ENCODE results near the gene SOD3.

DNA sequence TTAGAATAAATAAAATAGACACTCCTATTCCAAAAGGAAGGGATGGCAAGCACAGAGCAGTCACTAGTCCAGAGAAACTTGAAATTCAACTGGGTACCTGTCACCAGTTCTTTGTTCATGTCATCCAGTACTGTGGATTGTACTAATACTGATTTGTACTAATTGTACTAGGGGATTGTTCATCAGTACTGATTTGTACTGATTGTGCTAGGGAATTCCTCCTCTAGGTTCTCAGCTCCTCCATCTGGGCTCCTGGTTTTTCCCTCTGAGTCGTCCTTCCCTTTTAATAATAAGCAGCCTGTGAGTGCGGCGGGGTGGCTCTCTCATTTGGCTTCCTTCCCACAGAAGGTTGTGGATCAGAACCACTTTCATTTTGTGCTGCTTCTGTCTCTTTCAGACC, 31.0 kb upstream of the SOD3 start:
- TF ChIP-seq, protein P1, sequence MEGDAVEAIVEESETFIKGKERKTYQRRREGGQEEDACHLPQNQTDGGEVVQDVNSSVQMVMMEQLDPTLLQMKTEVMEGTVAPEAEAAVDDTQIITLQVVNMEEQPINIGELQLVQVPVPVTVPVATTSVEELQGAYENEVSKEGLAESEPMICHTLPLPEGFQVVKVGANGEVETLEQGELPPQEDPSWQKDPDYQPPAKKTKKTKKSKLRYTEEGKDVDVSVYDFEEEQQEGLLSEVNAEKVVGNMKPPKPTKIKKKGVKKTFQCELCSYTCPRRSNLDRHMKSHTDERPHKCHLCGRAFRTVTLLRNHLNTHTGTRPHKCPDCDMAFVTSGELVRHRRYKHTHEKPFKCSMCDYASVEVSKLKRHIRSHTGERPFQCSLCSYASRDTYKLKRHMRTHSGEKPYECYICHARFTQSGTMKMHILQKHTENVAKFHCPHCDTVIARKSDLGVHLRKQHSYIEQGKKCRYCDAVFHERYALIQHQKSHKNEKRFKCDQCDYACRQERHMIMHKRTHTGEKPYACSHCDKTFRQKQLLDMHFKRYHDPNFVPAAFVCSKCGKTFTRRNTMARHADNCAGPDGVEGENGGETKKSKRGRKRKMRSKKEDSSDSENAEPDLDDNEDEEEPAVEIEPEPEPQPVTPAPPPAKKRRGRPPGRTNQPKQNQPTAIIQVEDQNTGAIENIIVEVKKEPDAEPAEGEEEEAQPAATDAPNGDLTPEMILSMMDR (IDR thresholded peaks at IDR 0.05; ENCODE audit: insufficient read depth, low read depth, low read length): no peak
- no peak for TF ChIP-seq EZH2 (IDR thresholded peaks at IDR 0.05; ENCODE audit: insufficient read depth, low read length)

Measured in astrocyte (in vitro differentiated cells and primary cell).